Tibial nerve (tissue), 4 donors: ENCODE measurements around the gene CALU. TPM values are rescaled to one million over a fixed set of nuclear protein-coding genes. Genes with fewer than 3 reads are reported as not detected.

ENCODE experiments used
- DNase-seq, 2 donors: peaks; one replicate each; pipeline ENCODE4 v3.0.0-alpha.2; 2019; ENCODE audit warnings: low spot score in 2 of 2
- H3K27ac ChIP-seq, 4 donors: fragments of 200-600 bp; sonication (generic) in 3 of 4; one replicate each; pipeline ENCODE4 v1.5.1; 2017 to 2019; ENCODE audit warnings: mild to moderate bottlenecking in 1 of 4
- H3K27me3 ChIP-seq, 2 donors: fragments of 200-600 bp; sonication (generic) in 1 of 2; one replicate each; pipeline versions ENCODE4 v1.5.1 to v1.6.0; 2017 to 2019
- H3K36me3 ChIP-seq, 3 donors: fragments of 200-600 bp; sonication (generic); one replicate each; pipeline ENCODE4 v1.5.1; 2018 to 2019
- H3K4me1 ChIP-seq, 4 donors: fragments of 200-600 bp; sonication (generic) in 3 of 4; one replicate each; pipeline ENCODE4 v1.5.1; 2017 to 2019
- H3K4me3 ChIP-seq, 4 donors: fragments of 200-600 bp; sonication (generic) in 3 of 4; one replicate each; pipeline ENCODE4 v1.5.1; 2017 to 2019; ENCODE audit warnings: mild to moderate bottlenecking in 1 of 4, moderate library complexity in 1 of 4
- H3K9me3 ChIP-seq, 4 donors: fragments of 200-600 bp; sonication (generic) in 3 of 4; one replicate each; pipeline ENCODE4 v1.5.1; 2017 to 2019
- EP300 ChIP-seq, 2 donors: sonication (generic); formaldehyde crosslinking; IDR thresholded peaks; one replicate each; pipeline ENCODE4 v1.6.1; 2017; ENCODE audit warnings: antibody characterized with exemption in 2 of 2, mild to moderate bottlenecking in 1 of 2
- POLR2A ChIP-seq, 2 donors: fragments of 450-650 bp; IDR thresholded peaks; one replicate each; pipeline ENCODE4 v1.6.1; 2017; ENCODE audit warnings: antibody characterized with exemption in 2 of 2, mild to moderate bottlenecking in 2 of 2, moderate library complexity in 2 of 2
- WGBS, 2 donors: methylation state at CpG; one replicate each; pipeline ENCODE4 v1.1.5; 2018; 5-methylcytosine and 5-hydroxymethylcytosine counted together
- total RNA-seq, 4 donors: library from RNA; depleted of rRNA; stranded (reverse); fragments of >200 nt; gene quantifications; one replicate each; pipeline ENCODE4 v1.1.0, GENCODE V29; 2016
- TF ChIP-seq, protein P1 (sequence below), 5 experiments: fragments of 200-600 bp in 3 of 5; fragments of 450-650 bp in 2 of 5; sonication (generic) in 3 of 5; IDR thresholded peaks; one replicate each; pipeline ENCODE4 v1.5.1; 2016 to 2019; ENCODE audit warnings: antibody characterized with exemption in 5 of 5, mild to moderate bottlenecking in 3 of 5, moderate library complexity in 2 of 5

Gene CALU
- total RNA-seq, 4 donors from 2014 or later = 77.3 to 94.8 (median 90.0) TPM

DNA sequence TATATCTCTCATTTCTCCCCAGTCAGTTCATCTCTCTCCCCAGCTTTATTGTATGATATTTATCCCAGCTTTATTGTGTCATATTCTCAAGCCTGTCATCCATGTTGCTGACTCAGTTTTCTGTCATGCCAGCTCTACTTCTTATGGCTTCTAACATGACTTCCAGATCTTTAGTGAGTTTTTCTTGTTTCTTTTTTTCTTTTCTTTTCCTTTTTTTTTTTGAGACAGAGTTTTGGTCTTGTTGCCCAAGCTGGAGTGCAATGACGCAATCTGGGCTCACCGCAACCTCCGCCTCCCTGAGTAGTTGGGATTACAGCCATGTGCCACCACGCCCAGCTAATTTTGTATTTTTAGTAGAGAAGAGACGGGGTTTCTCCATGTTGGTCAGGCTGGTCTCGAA, 28.7 kb upstream of the CALU start:
- 78 to 83% methylated on average over 6 of the region's 6 CpGs for WGBS, 2 donors
- TF ChIP-seq EP300 (IDR thresholded peaks at IDR 0.05) = no peak
- TF ChIP-seq POLR2A (IDR thresholded peaks at IDR 0.05) = no peak
- TF ChIP-seq, protein P1, sequence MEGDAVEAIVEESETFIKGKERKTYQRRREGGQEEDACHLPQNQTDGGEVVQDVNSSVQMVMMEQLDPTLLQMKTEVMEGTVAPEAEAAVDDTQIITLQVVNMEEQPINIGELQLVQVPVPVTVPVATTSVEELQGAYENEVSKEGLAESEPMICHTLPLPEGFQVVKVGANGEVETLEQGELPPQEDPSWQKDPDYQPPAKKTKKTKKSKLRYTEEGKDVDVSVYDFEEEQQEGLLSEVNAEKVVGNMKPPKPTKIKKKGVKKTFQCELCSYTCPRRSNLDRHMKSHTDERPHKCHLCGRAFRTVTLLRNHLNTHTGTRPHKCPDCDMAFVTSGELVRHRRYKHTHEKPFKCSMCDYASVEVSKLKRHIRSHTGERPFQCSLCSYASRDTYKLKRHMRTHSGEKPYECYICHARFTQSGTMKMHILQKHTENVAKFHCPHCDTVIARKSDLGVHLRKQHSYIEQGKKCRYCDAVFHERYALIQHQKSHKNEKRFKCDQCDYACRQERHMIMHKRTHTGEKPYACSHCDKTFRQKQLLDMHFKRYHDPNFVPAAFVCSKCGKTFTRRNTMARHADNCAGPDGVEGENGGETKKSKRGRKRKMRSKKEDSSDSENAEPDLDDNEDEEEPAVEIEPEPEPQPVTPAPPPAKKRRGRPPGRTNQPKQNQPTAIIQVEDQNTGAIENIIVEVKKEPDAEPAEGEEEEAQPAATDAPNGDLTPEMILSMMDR (IDR thresholded peaks at IDR 0.05) = no peak
- H3K4me3 ChIP-seq = no peak overlapping the region
- no peak for DNase-seq
- H3K27me3 ChIP-seq = no peaks in the 10 kb centered on the region
- peaks cover 0 to 2% (median 0%) of the 10 kb centered on the region in 4 donors for H3K9me3 ChIP-seq
- H3K36me3 ChIP-seq = no peaks in the 10 kb centered on the region
- no peak overlapping the region for H3K27ac ChIP-seq
- H3K4me1 ChIP-seq = no peaks in the 10 kb centered on the region

DNA sequence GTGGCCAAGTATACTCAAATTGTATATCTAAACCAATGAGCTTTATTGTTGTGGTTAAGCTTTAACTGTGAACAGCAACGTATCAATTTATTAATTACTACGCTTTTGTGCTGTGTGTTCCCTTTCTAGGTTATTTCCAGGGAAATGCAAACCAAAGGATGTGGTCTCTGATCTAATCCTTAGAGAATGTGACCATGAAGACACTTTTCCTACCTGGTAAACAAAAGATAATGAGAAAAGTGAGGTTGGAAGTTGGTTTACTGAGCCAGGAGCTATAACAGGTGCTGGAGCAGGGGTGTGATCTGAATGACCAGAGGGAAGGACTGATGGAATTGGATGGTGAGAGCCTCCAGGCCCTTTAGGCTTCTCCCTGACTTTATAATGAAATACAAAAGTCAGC, 25.4 kb upstream of the CALU start:
- WGBS, 2 donors = 90 to 97% methylated on average over 2 of the region's 2 CpGs
- TF ChIP-seq EP300 (IDR thresholded peaks at IDR 0.05) (no peak), POLR2A (IDR thresholded peaks at IDR 0.05) (no peak)
- TF ChIP-seq, protein P1 (IDR thresholded peaks at IDR 0.05) = no peak
- no peaks in the 10 kb centered on the region for H3K4me1 ChIP-seq

DNA sequence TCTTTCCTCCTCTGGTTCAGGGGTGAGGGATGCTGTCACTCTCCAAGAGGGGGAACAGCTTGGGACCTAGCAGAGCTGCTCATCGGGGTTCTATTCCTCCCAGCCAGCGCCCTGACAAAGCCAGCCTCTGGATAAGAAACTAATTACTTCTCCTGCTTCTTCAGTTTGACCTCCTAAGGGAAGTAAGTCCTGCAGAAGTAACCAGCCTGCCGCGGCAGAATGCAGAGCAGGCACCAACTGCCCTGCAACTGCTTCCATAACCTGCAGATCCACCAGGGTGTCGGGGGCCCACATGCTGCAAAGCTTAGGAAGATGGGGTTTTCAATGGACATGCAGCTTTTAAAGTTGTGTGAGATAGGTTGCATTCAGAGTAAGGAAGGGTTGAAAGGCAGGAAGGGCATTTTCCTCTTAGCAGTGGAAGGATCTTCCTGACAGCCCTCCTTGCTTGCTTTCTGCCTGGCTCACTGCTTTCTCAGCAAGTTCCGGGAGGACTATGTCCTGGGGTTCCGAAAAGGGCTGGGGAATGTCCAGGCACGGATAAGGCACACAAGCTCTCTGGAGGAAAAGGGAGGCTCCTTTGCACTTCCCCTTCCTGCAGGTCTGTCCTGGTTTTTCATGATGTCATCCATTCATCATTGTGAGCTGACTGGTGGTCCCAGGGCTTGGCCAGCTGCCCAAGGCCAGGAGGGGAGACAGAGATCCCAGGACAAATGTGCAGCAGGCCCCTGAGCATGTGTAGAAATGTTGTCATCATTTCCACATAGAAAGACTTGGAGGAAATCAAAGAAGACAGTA, 24.3 kb upstream of the CALU start:
- H3K27me3 ChIP-seq = no peaks in the 10 kb centered on the region
- H3K4me3 ChIP-seq = no peak overlapping the region
- peaks cover 0 to 2% (median 0%) of the 10 kb centered on the region in 4 donors for H3K9me3 ChIP-seq
- no peak for DNase-seq
- TF ChIP-seq, protein P1 (IDR thresholded peaks at IDR 0.05) = no peak
- no peak for TF ChIP-seq EP300 (IDR thresholded peaks at IDR 0.05)
- H3K36me3 ChIP-seq = no peaks in the 10 kb centered on the region
- 64 to 74% methylated on average over 8 of the region's 8 CpGs for WGBS, 2 donors
- H3K27ac ChIP-seq = no peak overlapping the region
- no peaks in the 10 kb centered on the region for H3K4me1 ChIP-seq

More for the DNA sequence above, 25.4 kb upstream of the CALU start:
- H3K4me3 ChIP-seq = no peak overlapping the region
- H3K27me3 ChIP-seq = no peaks in the 10 kb centered on the region
- H3K36me3 ChIP-seq = no peaks in the 10 kb centered on the region
- H3K27ac ChIP-seq = no peak overlapping the region
- DNase-seq = no peak
- H3K9me3 ChIP-seq = peaks cover 0 to 2% (median 0%) of the 10 kb centered on the region in 4 donors

DNA sequence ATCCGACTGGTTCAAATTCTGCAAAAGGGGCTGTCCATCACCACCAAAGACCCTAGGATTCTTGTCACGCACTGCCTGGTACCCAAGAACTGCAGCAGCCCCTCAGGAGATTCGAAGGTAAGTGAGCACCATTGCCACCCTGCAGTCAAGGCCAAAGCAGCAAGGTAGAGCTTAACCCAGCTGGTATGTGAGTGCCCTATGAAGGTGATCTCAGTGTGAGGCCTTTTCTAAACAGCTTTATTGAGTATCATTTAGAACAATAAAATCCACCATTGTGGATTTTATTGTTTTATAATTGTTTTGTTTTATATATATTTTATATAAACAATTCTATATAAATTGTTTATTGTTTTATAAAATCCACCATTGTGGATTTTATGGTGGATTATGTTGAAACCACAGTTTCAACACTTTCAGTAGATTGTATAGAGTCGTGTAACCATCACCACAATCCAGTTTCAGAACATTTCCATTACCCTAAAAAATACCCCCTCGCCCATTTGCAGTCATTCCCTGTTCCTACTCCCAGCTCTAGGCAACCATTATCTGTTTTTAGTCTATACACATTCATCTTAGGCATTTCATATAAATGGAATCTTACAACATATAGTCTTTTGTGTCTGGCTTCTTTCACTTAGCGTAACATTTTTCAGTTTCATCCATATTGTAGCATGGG, 20.1 kb upstream of the CALU start:
- Histone ChIP-seq H3K4me1 (no peaks in the 10 kb centered on the region), H3K9me3 (no peaks in the 10 kb centered on the region), H3K36me3 (no peaks in the 10 kb centered on the region), H3K27me3 (no peaks in the 10 kb centered on the region), H3K27ac (no peak overlapping the region), H3K4me3 (no peak overlapping the region)
- DNase-seq = no peak
- TF ChIP-seq, protein P1 (IDR thresholded peaks at IDR 0.05) = no peak
- TF ChIP-seq POLR2A (IDR thresholded peaks at IDR 0.05) (no peak), EP300 (IDR thresholded peaks at IDR 0.05) (no peak)
- 89 to 91% methylated on average over 6 of the region's 6 CpGs for WGBS, 2 donors

DNA sequence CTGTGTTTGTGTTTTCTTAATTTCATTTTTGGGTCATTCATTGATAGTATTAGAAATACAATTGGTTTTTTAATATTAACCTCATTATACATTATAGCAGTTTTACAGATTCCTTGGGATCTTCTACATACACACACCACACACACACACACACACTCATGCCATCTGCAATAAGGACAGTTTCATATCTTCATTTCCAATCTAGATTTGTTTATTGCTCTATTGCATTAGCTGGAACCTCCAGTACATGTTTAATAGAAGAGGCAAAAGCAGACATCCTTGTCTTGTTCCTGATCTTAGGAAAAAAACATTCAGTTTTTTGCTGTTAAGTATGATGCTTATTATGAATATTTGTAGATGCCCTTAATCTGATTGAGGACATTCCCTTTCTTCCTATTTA, 17.8 kb upstream of the CALU start:
- no peak overlapping the region for H3K4me3 ChIP-seq
- H3K4me1 ChIP-seq = no peaks in the 10 kb centered on the region
- H3K27me3 ChIP-seq = no peaks in the 10 kb centered on the region
- H3K27ac ChIP-seq = no peak overlapping the region
- no peaks in the 10 kb centered on the region for H3K36me3 ChIP-seq
- TF ChIP-seq POLR2A (IDR thresholded peaks at IDR 0.05) (no peak), EP300 (IDR thresholded peaks at IDR 0.05) (no peak)
- TF ChIP-seq, protein P1 (IDR thresholded peaks at IDR 0.05) = no peak
- no peaks in the 10 kb centered on the region for H3K9me3 ChIP-seq
- no peak for DNase-seq
